OCI-LY3 (cell line): ENCODE results near the gene KRT39.

Experiments used
- H2AFZ ChIP-seq: fragments of 200-600, 300-600 bp; shearing (Covaris generic); 2 replicates; pipeline ENCODE4 v1.6.0; 2014; ENCODE audit warnings: antibody characterized with exemption, low read depth, low read length
- H3K27ac ChIP-seq: fragments of 200-600, 300-600 bp; sonication (generic); 2 replicates; pipeline ENCODE4 v1.5.1; 2014; ENCODE audit warnings: mild to moderate bottlenecking, low read length, moderate library complexity, mixed read lengths
- H3K27me3 ChIP-seq: fragments of 200-600, 300-600 bp; sonication (generic); 2 replicates; pipeline ENCODE4 v1.6.1; 2014; ENCODE audit warnings: low read depth, low read length, mixed read lengths
- H3K36me3 ChIP-seq: fragments of 200-600, 300-600 bp; sonication (generic); replicated peaks from 2 replicates; pipeline ENCODE3; 2014; ENCODE audit warnings: low read depth, low read length, mixed read lengths
- H3K4me1 ChIP-seq: fragments of 300-600, 200-600 bp; sonication (generic); 2 replicates; pipeline ENCODE4 v1.6.1; 2014; ENCODE audit warnings: low read length, mixed read lengths
- H3K4me2 ChIP-seq: fragments of 200-600, 300-600 bp; sonication (generic); 2 replicates; pipeline ENCODE4 v1.6.1; 2014; ENCODE audit warnings: low read length, mixed read lengths
- H3K4me3 ChIP-seq: fragments of 300-600, 200-600 bp; sonication (generic); 2 replicates; pipeline ENCODE4 v1.5.1; 2014; ENCODE audit warnings: antibody characterized with exemption, mild to moderate bottlenecking, low read length, moderate library complexity
- H3K79me2 ChIP-seq: fragments of 300-600, 200-600 bp; shearing (Covaris generic); 2 replicates; pipeline ENCODE4 v1.6.1; 2014; ENCODE audit warnings: mild to moderate bottlenecking, low read length, mixed read lengths
- H3K9ac ChIP-seq: fragments of 300-600, 200-600 bp; shearing (Covaris generic); 2 replicates; pipeline ENCODE4 v1.6.0; 2014; ENCODE audit warnings: mild to moderate bottlenecking, low read length, moderate library complexity
- H3K9me3 ChIP-seq: fragments of 200-600, 300-600 bp; shearing (Covaris generic); 2 replicates; pipeline ENCODE4 v1.6.1; 2014; ENCODE audit warnings: low read length, mixed read lengths; ENCODE audit not compliant: insufficient read depth
- H4K20me1 ChIP-seq: fragments of 200-600, 300-600 bp; sonication (generic); 2 replicates; pipeline ENCODE4 v1.6.1; 2016; ENCODE audit warnings: low read length, mixed read lengths; ENCODE audit not compliant: insufficient read depth
- EZH2phosphoT487 ChIP-seq: fragments of 200-600 bp; shearing (Covaris generic); IDR thresholded peaks from 2 replicates; pipeline ENCODE4 v1.6.1; 2018; ENCODE audit warnings: antibody characterized with exemption, mixed run types, low read depth
- TF ChIP-seq, protein P1 (sequence below): fragments of 200-600, 300-600 bp; sonication (generic); IDR thresholded peaks from 2 replicates; pipeline ENCODE4 v1.5.1; 2014; ENCODE audit warnings: antibody characterized with exemption, low read length, low read depth

KRT39 gene

DNA sequence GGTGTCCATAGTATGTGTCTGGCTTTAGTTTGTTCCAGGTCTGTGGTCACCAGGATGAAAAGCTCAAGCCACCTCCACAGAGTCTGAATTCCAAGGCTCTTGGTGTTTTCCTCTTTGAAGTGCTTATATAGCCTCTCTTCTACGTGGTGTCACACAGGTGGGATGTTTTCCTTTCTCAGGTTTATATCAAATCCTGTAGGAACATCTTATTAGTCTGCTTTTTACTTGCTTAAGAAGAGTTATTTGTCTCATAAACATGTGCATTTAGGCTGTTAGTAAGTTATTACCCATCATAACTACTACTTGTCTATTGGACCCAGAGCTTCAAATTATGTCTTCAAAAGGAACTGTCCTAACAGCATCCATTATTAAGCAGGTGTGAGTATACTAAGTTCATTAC, at the start of gene KRT39:
KRT39 (minus strand) TSS at position 101 of the 400 bp plus-strand sequence; CDS start at position 9, 92 bp downstream.
- TF ChIP-seq EZH2phosphoT487, result no peak
- TF ChIP-seq, protein P1, sequence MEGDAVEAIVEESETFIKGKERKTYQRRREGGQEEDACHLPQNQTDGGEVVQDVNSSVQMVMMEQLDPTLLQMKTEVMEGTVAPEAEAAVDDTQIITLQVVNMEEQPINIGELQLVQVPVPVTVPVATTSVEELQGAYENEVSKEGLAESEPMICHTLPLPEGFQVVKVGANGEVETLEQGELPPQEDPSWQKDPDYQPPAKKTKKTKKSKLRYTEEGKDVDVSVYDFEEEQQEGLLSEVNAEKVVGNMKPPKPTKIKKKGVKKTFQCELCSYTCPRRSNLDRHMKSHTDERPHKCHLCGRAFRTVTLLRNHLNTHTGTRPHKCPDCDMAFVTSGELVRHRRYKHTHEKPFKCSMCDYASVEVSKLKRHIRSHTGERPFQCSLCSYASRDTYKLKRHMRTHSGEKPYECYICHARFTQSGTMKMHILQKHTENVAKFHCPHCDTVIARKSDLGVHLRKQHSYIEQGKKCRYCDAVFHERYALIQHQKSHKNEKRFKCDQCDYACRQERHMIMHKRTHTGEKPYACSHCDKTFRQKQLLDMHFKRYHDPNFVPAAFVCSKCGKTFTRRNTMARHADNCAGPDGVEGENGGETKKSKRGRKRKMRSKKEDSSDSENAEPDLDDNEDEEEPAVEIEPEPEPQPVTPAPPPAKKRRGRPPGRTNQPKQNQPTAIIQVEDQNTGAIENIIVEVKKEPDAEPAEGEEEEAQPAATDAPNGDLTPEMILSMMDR, result no peak
- H3K27ac ChIP-seq, result no peak within 1 kb of the TSS

DNA sequence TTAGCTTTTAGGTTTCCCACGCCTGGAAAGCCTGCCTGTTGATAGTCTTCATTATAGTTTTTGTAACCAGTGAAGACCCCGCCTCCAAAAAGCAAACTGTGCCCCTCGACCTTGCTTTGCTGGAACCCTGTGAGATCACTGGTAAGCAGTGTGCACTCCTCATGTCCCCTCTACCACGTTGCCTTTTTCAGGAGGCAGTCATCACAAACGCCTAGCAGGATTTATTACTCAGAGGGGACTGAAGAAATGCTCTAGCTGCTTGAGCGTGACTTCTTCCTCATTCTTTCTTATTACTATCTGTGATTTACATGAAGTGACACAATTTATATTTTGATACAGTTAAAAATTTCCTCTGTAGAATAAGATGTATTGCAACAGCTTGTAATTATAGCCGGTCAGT, 48.7 kb upstream of the KRT39 start:
- Histone ChIP-seq H3K4me2 (no peak overlapping the region), H2AFZ (no peak overlapping the region), H3K9ac (no peak overlapping the region), H3K4me3 (no peak overlapping the region), H4K20me1 (no peaks in the 10 kb centered on the region), H3K36me3 (no peaks in the 10 kb centered on the region), H3K27me3 (peaks cover 25% of the 10 kb centered on the region), H3K27ac (no peak overlapping the region), H3K4me1 (no peaks in the 10 kb centered on the region), H3K79me2 (no peaks in the 10 kb centered on the region), H3K9me3 (no peaks in the 10 kb centered on the region)
- no peak for TF ChIP-seq EZH2phosphoT487
- TF ChIP-seq, protein P1, result no peak

More for the DNA sequence above, at the start of gene KRT39:
- H4K20me1 ChIP-seq, result no peaks in the 10 kb centered on the region
- H3K4me2 ChIP-seq, result no peak within 1 kb of the TSS
- H3K27me3 ChIP-seq, result peaks cover 10% of the 10 kb centered on the region; the same call in 1 of the 2 replicates
- no peaks in the 10 kb centered on the region for H3K79me2 ChIP-seq
- H2AFZ ChIP-seq, result no peak within 1 kb of the TSS
- H3K9ac ChIP-seq, result no peak within 1 kb of the TSS
- H3K36me3 ChIP-seq, result no peaks in the 10 kb centered on the region
- H3K4me3 ChIP-seq, result no peak within 1 kb of the TSS
- H3K9me3 ChIP-seq, result no peaks in the 10 kb centered on the region
- H3K4me1 ChIP-seq, result no peaks in the 10 kb centered on the region

DNA sequence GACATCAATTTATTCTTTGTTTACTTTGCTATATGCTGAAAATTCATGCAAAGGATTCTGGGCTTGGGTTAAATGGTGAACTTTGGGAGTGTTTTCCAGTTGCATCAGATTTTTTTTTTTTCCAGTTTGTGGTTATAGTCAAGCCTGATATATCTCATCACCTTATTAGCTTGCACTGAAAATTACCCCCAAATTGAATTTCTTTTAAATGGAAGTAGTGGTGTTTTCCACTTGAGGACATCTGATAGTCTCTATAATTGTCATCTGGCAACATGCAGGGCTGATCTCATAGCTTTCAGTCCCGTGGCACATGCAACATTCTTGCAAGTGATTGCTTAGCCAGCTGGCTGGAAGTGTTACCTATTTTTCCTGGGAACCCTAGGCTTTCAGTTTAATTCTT, 46.9 kb upstream of the KRT39 start:
- no peaks in the 10 kb centered on the region for H3K79me2 ChIP-seq
- no peaks in the 10 kb centered on the region for H3K4me1 ChIP-seq
- no peak for TF ChIP-seq EZH2phosphoT487
- TF ChIP-seq, protein P1, result no peak
- H3K9ac ChIP-seq, result no peak overlapping the region
- no peak overlapping the region for H3K4me2 ChIP-seq
- H3K36me3 ChIP-seq, result no peaks in the 10 kb centered on the region
- peaks cover 25% of the 10 kb centered on the region for H3K27me3 ChIP-seq
- no peak overlapping the region for H3K4me3 ChIP-seq
- no peak overlapping the region for H3K27ac ChIP-seq
- H2AFZ ChIP-seq, result no peak overlapping the region
- no peaks in the 10 kb centered on the region for H3K9me3 ChIP-seq
- H4K20me1 ChIP-seq, result no peaks in the 10 kb centered on the region

DNA sequence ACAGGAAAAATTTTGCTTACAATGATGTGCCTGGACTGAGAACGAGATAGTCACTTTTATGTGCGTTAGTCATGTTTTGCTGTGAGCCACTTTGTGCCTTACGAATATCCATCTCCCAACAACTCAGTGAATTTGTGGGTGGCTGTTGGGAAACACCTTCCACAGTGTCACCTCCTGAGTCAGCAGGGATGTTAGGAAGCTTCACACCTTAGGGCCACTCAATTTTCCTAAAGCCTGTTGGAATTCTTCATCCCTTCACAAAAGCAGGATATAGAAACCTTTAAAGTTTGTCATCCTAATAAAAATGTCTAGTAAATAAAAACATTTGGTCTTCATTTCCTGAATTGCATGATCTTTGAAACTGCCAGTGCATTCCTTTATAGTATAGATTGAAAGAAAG, 46.4 kb upstream of the KRT39 start:
- Histone ChIP-seq H3K9me3 (no peaks in the 10 kb centered on the region), H3K27me3 (peaks cover 25% of the 10 kb centered on the region), H3K9ac (no peak overlapping the region), H3K79me2 (no peaks in the 10 kb centered on the region), H3K4me3 (no peak overlapping the region), H3K36me3 (no peaks in the 10 kb centered on the region), H3K27ac (no peak overlapping the region), H2AFZ (no peak overlapping the region), H3K4me1 (no peaks in the 10 kb centered on the region), H4K20me1 (no peaks in the 10 kb centered on the region), H3K4me2 (no peak overlapping the region)
- TF ChIP-seq, protein P1, result no peak
- no peak for TF ChIP-seq EZH2phosphoT487
